Measurements from ENCODE around the gene C12orf42. TPM values are rescaled to one million over a fixed set of nuclear protein-coding genes. Genes with fewer than 3 reads are reported as not detected.

Gene C12orf42
- total RNA-seq, 2 experiments from 2014 or later: 0.25 to 0.48 TPM

DNA sequence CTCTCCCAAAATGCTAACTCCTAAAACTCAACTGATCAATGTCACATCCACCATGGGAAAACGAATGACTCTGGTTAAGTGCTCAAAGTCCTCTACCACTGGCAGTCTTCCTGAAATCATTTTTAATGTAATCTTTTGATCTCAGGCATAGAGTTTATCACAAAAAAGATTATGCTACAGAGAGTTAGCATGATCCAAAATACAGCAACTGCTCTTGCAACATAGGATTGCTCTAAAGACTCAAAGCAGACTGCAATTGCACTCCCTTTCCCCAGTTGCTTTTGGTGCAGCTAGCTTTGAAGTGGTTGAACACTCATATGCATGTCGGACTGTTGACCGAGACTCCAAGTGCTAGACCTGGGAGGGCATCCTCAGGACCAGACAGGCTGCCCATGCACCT is 109.3 kb downstream of the C12orf42 start:
- H3K27me3 Mint-ChIP-seq: no peaks in the 10 kb centered on the region
- DNase-seq: no peak
- no peaks in the 10 kb centered on the region for H3K9me3 Mint-ChIP-seq
- H3K4me1 Mint-ChIP-seq: no peaks in the 10 kb centered on the region
- POLR2A ChIA-PET: no interaction called here
- H3K27ac Mint-ChIP-seq: no peak overlapping the region
- no peak overlapping the region for H3K4me3 Mint-ChIP-seq
- no peaks in the 10 kb centered on the region for H3K36me3 Mint-ChIP-seq (ENCODE audit: low read depth)
- CTCF ChIA-PET: no interaction called here

DNA sequence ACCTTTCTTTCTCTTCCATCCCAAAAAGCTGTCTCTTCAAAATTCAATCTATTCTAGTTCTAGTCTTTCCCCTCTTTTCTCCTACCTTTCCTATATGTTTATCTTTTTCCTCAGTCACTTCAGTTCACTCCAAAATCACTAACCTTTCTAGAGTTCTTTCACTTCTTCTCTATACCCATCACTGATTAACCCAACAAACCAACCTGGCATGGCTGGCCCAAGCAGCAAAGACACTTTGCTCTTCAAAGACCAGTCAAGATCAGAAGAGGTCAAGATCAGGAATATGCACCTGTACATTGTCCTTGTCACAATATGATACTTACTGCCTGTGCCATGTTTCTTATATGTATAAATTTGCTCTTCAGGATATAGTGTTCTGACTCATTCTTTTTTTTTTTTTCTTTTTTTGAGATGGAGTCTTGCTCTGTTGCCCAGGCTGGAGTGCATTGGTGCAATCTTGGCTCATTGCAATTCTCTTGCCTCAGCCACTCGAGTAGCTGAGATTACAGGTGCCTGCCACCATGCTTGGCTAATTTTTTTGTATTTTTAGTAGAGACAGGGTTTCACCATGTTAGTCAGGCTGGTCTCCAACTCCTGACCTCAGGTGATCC is 112.9 kb downstream of the C12orf42 start:
- Mint-ChIP-seq H3K36me3 (ENCODE audit: low read depth) (no peaks in the 10 kb centered on the region), H3K27ac (no peak overlapping the region), H3K9me3 (no peaks in the 10 kb centered on the region), H3K4me1 (no peaks in the 10 kb centered on the region), H3K27me3 (no peaks in the 10 kb centered on the region), H3K4me3 (no peak overlapping the region)
- ChIA-PET CTCF (no interaction called here), POLR2A (no interaction called here)
- DNase-seq: no peak

DNA sequence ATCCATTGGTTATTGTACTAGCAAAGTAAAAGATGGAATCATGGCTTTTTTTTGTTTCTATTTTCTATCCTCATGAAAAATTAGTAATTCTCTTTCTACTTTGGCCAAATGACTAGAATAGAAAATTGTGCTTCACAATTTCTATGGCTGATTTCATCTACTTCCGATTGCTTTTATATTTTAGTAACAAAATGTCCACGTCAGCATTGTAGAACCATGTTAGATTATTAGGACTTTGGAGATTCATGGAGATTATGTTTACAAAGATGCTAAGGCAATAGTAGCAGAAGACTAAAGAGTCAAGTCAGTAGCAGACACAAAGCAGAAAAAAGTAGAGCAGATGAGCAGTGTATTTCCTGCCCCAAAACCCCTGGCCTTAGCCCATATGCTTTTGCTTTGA is 113.6 kb downstream of the C12orf42 start:
- CTCF ChIA-PET: no interaction called here
- no peaks in the 10 kb centered on the region for H3K9me3 Mint-ChIP-seq
- POLR2A ChIA-PET: no interaction called here
- H3K27me3 Mint-ChIP-seq: no peaks in the 10 kb centered on the region
- no peaks in the 10 kb centered on the region for H3K36me3 Mint-ChIP-seq (ENCODE audit: low read depth)
- DNase-seq: no peak
- H3K4me3 Mint-ChIP-seq: no peak overlapping the region
- H3K4me1 Mint-ChIP-seq: no peaks in the 10 kb centered on the region
- no peak overlapping the region for H3K27ac Mint-ChIP-seq

DNA sequence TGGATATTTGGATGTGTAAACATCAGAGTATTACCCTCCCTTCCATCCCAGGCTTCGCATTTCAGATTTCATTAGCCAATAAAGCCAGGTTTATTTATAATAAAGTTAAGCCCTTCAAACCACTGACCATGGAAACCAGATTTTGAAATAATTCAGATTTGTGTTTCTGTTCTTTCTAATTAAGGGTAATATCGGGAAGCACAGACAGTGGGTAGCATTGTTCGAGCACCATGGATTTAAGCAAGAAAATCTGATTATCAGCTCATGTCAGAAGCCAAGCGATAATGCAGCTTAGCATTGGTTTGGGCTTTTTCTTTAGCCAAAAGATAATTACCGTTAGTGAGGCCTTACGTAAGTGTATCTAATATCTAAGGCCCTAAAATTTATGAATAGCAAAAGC is 116.1 kb downstream of the C12orf42 start:
- no peak overlapping the region for H3K27ac Mint-ChIP-seq
- no peaks in the 10 kb centered on the region for H3K36me3 Mint-ChIP-seq (ENCODE audit: low read depth)
- no peak overlapping the region for H3K4me3 Mint-ChIP-seq
- ChIA-PET POLR2A (no interaction called here), CTCF (no interaction called here)
- H3K4me1 Mint-ChIP-seq: no peaks in the 10 kb centered on the region
- no peak for DNase-seq
- no peaks in the 10 kb centered on the region for H3K9me3 Mint-ChIP-seq
- H3K27me3 Mint-ChIP-seq: no peaks in the 10 kb centered on the region

DNA sequence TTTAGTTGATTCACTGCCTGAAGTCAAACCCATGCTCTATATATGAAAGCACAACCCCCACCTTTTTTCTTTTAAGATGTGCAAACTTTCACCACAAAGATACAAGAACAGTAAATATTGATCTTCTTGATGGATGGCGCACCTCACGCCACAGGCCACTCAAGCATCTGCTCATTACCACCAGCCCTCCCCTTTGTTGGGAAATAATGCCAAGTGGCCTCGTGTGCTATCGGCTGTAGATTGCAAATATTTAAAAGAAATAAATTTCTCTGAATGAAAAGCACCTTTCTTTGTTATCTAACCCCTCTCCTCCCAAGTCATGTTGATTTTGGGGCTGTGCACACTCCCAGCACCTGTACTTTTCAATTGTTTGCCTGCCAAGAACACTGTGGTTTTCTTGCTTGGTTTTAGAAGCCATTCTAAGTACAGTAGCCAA is 122.7 kb downstream of the C12orf42 start:
- CTCF ChIA-PET: no interaction called here
- no peaks in the 10 kb centered on the region for H3K36me3 Mint-ChIP-seq (ENCODE audit: low read depth)
- POLR2A ChIA-PET: no interaction called here

GRCh38 chr12:103369929-103370328 is 125.8 kb downstream of the C12orf42 start:
- ChIA-PET CTCF (no interaction called here), POLR2A (no interaction called here)
- no peaks in the 10 kb centered on the region for H3K27me3 Mint-ChIP-seq
- DNase-seq: no peak
- peaks cover 3% of the 10 kb centered on the region for H3K9me3 Mint-ChIP-seq
- H3K27ac Mint-ChIP-seq: no peak overlapping the region
- H3K4me1 Mint-ChIP-seq: no peaks in the 10 kb centered on the region
- no peaks in the 10 kb centered on the region for H3K36me3 Mint-ChIP-seq (ENCODE audit: low read depth)
- H3K4me3 Mint-ChIP-seq: no peak overlapping the region

More for the DNA sequence above, 122.7 kb downstream of the C12orf42 start:
- no peak for DNase-seq
- Mint-ChIP-seq H3K9me3 (no peaks in the 10 kb centered on the region), H3K4me1 (no peaks in the 10 kb centered on the region), H3K27me3 (no peaks in the 10 kb centered on the region), H3K4me3 (no peak overlapping the region), H3K27ac (no peak overlapping the region)

GRCh38 chr12:103368167-103368566 is 127.6 kb downstream of the C12orf42 start:
- ChIA-PET POLR2A (no interaction called here), CTCF (no interaction called here)

DNA sequence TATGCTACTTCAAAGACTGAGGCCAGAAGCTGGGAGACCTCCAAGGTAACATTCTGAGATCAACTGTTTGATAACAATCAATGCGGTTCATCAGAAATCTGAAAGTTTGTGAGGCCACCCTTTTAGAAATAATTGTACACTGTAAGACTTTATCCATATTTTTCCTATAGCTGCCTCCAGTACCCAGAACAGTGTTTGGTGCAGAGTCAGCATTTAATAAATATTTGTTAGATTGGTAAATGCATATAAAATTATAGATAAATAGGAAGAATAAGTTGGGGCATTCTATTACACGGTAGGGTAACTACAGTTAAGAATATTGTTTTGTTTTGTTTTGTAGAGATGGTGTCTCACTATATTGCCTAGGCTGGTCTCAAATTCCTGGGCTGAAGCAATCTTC is 141.4 kb downstream of the C12orf42 start:
- DNase-seq: no peak
- no peak overlapping the region for H3K27ac Mint-ChIP-seq
- ChIA-PET CTCF (no interaction called here), POLR2A (no interaction called here)
- no peaks in the 10 kb centered on the region for H3K36me3 Mint-ChIP-seq (ENCODE audit: low read depth)
- no peaks in the 10 kb centered on the region for H3K27me3 Mint-ChIP-seq
- no peaks in the 10 kb centered on the region for H3K4me1 Mint-ChIP-seq
- no peak overlapping the region for H3K4me3 Mint-ChIP-seq
- H3K9me3 Mint-ChIP-seq: peaks cover 7% of the 10 kb centered on the region

More at GRCh38 chr12:103368167-103368566, 127.6 kb downstream of the C12orf42 start:
- Mint-ChIP-seq H3K4me3 (no peak overlapping the region), H3K4me1 (no peaks in the 10 kb centered on the region), H3K27me3 (no peaks in the 10 kb centered on the region), H3K36me3 (ENCODE audit: low read depth) (no peaks in the 10 kb centered on the region), H3K9me3 (peaks cover 3% of the 10 kb centered on the region), H3K27ac (no peak overlapping the region)
- no peak for DNase-seq

- Mint-ChIP-seq H3K4me3 (no peak overlapping the region), H3K9me3 (peaks cover 7% of the 10 kb centered on the region), H3K4me1 (peaks cover 2% of the 10 kb centered on the region), H3K27me3 (no peaks in the 10 kb centered on the region), H3K27ac (no peak overlapping the region), H3K36me3 (ENCODE audit: low read depth) (no peaks in the 10 kb centered on the region)
- CTCF ChIA-PET: no interaction called here
- POLR2A ChIA-PET: no interaction called here
- no peak for DNase-seq
Measured at GRCh38 chr12:103353913-103354312, 141.9 kb downstream of the C12orf42 start.

DNA sequence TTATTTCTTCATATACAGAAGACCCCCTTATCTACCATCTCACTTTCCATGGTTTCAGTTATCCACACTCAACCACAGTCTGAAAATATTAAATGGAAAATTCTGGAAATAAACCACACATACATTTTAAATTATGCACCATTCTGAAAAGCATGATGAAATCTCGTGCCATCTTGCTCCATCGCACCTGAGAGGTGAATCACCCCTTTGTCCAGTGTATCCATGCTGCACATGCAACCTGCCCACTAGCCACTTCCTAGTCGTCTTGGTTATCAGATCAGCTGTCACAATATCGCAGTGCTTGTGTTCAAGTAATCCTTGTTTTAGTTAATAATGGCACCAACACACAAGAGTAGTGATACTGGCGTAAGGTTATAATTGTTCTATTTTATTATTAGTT is 145.7 kb downstream of the C12orf42 start:
- no peak for DNase-seq
- no peaks in the 10 kb centered on the region for H3K27me3 Mint-ChIP-seq
- H3K4me1 Mint-ChIP-seq: peaks cover 3% of the 10 kb centered on the region
- no peaks in the 10 kb centered on the region for H3K36me3 Mint-ChIP-seq (ENCODE audit: low read depth)
- no peak overlapping the region for H3K27ac Mint-ChIP-seq
- CTCF ChIA-PET: no interaction called here
- H3K4me3 Mint-ChIP-seq: no peak overlapping the region
- POLR2A ChIA-PET: no interaction called here
- H3K9me3 Mint-ChIP-seq: peaks cover 3% of the 10 kb centered on the region

DNA sequence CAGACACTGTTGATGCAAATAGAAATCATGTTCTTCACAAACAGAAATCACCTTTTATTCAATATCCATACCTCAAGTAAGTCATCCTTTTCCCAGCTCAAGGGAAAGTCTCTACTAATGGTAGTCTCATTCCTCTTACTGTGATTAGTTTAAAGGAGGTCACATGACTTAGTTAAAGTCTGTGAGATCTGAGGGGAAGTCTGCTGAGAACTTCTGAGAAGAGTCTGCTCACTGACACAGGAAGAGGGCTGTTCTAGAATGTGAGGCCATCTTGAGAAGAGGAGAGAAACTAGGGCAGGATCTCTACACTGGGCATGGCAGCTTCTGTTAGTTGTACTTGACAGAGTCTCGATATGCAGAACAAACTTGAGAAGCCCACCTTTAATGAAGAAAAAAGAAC is 146.8 kb downstream of the C12orf42 start:
- ChIA-PET POLR2A (no interaction called here), CTCF (no interaction called here)
- Mint-ChIP-seq H3K27me3 (no peaks in the 10 kb centered on the region), H3K4me1 (peaks cover 3% of the 10 kb centered on the region), H3K27ac (no peak overlapping the region), H3K9me3 (peaks cover 2% of the 10 kb centered on the region), H3K4me3 (no peak overlapping the region), H3K36me3 (ENCODE audit: low read depth) (no peaks in the 10 kb centered on the region)
- DNase-seq: no peak

- Mint-ChIP-seq H3K36me3 (ENCODE audit: low read depth) (no peaks in the 10 kb centered on the region), H3K4me1 (no peaks in the 10 kb centered on the region), H3K9me3 (no peaks in the 10 kb centered on the region), H3K27ac (no peak overlapping the region), H3K4me3 (no peak overlapping the region), H3K27me3 (no peaks in the 10 kb centered on the region)
- ChIA-PET CTCF (no interaction called here), POLR2A (no interaction called here)
- DNase-seq: no peak
Measured at GRCh38 chr12:103336940-103337339, 158.8 kb downstream of the C12orf42 start.

GRCh38 chr12:103334466-103334865 is 161.3 kb downstream of the C12orf42 start:
- Mint-ChIP-seq H3K27ac (no peak overlapping the region), H3K4me3 (no peak overlapping the region), H3K4me1 (no peaks in the 10 kb centered on the region), H3K9me3 (no peaks in the 10 kb centered on the region), H3K27me3 (no peaks in the 10 kb centered on the region), H3K36me3 (ENCODE audit: low read depth) (no peaks in the 10 kb centered on the region)
- ChIA-PET CTCF (no interaction called here), POLR2A (no interaction called here)
- DNase-seq: no peak

DNA sequence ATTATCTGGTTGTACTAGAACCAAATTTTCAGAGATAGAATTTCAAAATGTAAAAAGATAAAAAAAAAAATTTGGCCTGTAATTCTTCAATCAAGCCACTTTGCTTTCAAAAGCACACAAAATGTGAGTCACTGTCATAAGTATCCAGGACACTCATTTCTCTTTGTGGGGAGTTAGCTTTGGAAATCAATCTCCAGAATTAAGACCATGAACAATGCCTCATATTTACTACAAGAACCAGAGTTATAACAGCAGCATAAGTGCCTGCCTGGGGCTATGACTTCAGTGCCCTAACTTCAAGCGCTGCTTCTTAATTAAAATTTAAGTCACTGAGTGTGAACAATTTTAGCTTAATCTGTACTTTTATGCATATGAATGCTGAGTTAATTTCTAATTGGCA is 162.1 kb downstream of the C12orf42 start:
- no peak overlapping the region for H3K4me3 Mint-ChIP-seq
- no peaks in the 10 kb centered on the region for H3K27me3 Mint-ChIP-seq
- H3K27ac Mint-ChIP-seq: no peak overlapping the region
- ChIA-PET POLR2A (no interaction called here), CTCF (no interaction called here)
- H3K9me3 Mint-ChIP-seq: no peaks in the 10 kb centered on the region
- DNase-seq: no peak
- no peaks in the 10 kb centered on the region for H3K4me1 Mint-ChIP-seq
- no peaks in the 10 kb centered on the region for H3K36me3 Mint-ChIP-seq (ENCODE audit: low read depth)

- no peaks in the 10 kb centered on the region for H3K27me3 Mint-ChIP-seq
- ChIA-PET CTCF (no interaction called here), POLR2A (no interaction called here)
- H3K4me1 Mint-ChIP-seq: no peaks in the 10 kb centered on the region
- H3K9me3 Mint-ChIP-seq: no peaks in the 10 kb centered on the region
- H3K4me3 Mint-ChIP-seq: no peak overlapping the region
- no peak for DNase-seq
- no peaks in the 10 kb centered on the region for H3K36me3 Mint-ChIP-seq (ENCODE audit: low read depth)
- no peak overlapping the region for H3K27ac Mint-ChIP-seq
Measured at GRCh38 chr12:103331643-103332042, 164.1 kb downstream of the C12orf42 start.

Data from activated CD4-positive, alpha-beta memory T cell treated with anti-CD3 and anti-CD28 coated beads, Interleukin-2, amount 10 ng/mL, durations not matched to agents 7 days and 5 days (primary cell).